Hematopoietic multipotent progenitor cell treated with erythropoietin and hydrocortisone succinate and interleukin-3 and kit ligand, for 4 days (in vitro differentiated cells): Measurements from ENCODE around the gene UCK1.

Source experiments
- DNase-seq: peaks from one replicate; pipeline ENCODE4 v3.0.0-alpha.2; 2015

The UCK1 gene

DNA sequence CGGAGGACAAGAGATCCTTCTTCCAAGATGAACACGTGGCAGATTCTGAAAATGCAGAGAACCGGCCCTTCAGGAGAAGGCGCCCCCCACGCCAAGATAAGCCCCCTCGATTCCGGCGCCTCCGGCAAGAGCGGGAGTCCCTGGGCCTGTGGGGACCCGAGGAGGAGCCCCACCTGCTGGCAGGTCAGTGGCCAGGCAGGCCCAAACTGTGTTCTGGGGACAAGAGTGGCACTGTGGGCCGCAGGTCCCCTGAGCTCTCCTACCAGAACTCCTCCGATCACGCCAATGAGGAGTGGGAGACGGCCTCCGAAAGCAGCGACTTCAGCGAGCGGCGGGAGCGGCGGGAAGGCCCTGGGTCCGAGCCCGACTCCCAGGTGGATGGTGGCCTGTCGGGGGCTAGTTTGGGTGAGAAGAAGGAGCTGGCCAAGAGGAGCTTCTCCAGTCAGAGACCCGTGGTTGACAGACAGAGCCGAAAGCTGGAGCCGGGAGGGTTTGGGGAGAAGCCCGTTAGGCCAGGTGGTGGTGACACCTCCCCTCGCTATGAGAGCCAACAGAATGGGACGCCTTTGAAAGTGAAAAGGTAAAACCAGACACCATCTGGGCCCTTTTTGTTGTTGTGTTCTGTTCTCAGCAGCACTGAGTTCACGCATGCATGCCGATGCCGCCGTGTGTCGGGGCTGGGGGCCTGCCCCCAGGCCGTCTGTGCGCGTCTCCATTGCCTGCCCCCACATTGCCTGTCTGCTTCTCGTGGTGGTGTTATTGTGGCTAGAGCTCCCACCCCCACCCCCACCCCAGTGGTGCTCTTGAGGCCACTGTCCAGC is 54.9 kb downstream of the UCK1 start:
- DNase-seq: no peak

DNA sequence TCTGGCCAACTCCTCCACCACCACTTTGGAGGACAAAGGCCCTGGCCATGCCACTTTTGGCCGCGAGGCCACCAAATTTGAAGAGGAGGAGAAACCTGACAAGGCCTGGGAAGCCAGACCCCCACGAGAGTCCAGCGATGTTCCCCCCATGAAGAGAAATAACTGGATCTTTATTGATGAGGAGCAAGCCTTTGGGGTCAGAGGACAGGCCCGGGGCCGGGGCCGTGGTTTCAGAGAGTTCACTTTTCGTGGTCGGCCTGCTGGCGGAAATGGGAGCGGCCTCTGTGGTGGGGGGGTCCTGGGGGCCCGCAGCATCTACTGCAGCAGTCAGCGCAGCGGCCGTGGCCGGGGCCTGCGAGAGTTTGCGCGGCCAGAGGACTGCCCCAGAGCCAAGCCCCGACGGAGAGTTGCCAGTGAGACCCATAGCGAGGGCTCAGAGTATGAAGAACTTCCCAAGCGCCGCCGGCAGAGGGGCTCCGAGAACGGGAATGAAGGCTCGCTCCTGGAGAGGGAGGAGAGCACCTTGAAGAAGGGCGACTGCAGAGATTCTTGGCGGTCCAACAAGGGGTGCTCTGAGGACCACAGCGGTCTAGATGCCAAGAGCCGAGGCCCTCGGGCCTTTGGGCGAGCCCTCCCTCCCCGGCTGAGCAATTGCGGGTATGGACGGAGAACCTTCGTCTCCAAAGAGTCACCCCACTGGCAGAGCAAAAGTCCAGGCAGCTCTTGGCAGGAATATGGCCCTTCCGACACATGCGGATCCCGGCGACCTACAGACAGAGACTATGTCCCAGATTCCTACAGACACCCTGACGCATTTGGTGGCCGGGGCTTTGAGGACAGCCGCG is 55.7 kb downstream of the UCK1 start:
- no peak for DNase-seq

DNA sequence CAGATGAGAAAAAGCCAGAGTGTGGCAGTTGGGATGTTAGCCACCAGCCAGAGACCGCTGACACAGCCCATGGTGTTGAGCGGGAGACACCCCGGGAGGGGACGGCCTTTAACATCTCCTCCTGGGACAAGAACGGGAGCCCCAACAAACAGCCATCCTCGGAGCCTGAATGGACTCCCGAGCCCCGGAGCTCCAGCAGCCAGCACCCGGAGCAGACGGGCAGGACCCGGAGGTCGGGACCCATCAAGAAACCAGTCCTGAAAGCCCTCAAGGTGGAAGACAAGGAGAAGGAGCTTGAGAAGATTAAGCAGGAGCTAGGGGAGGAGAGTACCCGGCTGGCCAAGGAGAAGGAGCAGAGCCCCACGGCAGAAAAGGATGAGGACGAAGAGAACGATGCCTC is 56.4 kb downstream of the UCK1 start:
- no peak for DNase-seq

DNA sequence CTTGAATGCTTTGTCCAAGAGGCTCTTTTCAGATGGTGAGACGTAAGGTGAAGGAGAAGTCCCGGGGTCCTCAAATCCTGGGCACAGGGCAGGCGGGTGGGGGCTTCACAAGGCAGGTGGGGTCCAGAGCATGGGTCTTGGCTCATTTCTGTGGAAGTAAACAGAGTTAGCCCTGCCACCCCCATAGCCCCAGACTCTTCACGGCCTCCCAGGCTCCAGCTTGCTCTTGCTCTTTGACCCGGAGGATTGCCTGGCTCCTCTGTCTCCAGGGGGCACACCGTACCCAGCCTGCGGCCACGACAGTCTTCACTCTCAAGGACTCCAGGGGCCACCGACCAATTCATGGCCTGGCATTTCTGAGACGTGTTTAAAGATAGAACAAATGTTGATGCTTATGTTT is 57.2 kb downstream of the UCK1 start:
- no peak for DNase-seq
